Coronary artery (tissue), 2 donors: ENCODE results near the gene C17orf107.

ENCODE experiments used
- DNase-seq: peaks from one replicate; pipeline ENCODE4 v3.0.0-alpha.2; 2017; ENCODE audit warnings: low spot score
- H3K27ac ChIP-seq, 2 donors: fragments of 200-600 bp; sonication (generic); one replicate each; pipeline ENCODE4 v1.5.1; 2016 to 2019
- H3K4me3 ChIP-seq: fragments of 200-600 bp; sonication (generic); 2 replicates; pipeline ENCODE4 v1.5.1; 2016; ENCODE audit warnings: mild to moderate bottlenecking, moderate library complexity
- TF ChIP-seq, protein P1 (sequence below): fragments of 200-600 bp; sonication (generic); IDR thresholded peaks from one replicate; pipeline ENCODE4 v1.5.1; 2019; ENCODE audit warnings: antibody characterized with exemption

The C17orf107 gene

DNA sequence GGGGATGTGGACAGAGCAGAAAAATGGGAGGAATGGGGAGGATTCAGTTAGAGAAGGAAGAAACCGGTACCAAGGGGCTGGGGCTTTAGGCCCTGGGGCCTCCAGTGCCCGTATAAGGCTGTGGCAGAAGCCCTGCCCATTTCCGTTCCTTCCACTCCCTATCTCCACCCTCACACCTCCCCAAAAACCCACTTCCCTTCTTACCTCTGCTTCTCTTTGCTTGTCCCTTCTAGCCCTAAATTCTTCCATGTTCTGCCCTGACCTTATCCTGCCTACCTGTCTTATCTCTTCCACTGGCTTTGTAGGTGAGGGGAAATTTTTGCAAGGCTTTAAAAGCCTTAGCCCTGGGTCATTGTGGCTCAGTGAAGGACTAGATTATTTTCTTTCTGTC is 44.8 kb downstream of the C17orf107 start:
- TF ChIP-seq, protein P1, sequence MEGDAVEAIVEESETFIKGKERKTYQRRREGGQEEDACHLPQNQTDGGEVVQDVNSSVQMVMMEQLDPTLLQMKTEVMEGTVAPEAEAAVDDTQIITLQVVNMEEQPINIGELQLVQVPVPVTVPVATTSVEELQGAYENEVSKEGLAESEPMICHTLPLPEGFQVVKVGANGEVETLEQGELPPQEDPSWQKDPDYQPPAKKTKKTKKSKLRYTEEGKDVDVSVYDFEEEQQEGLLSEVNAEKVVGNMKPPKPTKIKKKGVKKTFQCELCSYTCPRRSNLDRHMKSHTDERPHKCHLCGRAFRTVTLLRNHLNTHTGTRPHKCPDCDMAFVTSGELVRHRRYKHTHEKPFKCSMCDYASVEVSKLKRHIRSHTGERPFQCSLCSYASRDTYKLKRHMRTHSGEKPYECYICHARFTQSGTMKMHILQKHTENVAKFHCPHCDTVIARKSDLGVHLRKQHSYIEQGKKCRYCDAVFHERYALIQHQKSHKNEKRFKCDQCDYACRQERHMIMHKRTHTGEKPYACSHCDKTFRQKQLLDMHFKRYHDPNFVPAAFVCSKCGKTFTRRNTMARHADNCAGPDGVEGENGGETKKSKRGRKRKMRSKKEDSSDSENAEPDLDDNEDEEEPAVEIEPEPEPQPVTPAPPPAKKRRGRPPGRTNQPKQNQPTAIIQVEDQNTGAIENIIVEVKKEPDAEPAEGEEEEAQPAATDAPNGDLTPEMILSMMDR = no peak
- H3K4me3 ChIP-seq = peak overlapping the region; percentile 99
- peak overlapping the region; percentile 90 to 99 for H3K27ac ChIP-seq
- no peak for DNase-seq

DNA sequence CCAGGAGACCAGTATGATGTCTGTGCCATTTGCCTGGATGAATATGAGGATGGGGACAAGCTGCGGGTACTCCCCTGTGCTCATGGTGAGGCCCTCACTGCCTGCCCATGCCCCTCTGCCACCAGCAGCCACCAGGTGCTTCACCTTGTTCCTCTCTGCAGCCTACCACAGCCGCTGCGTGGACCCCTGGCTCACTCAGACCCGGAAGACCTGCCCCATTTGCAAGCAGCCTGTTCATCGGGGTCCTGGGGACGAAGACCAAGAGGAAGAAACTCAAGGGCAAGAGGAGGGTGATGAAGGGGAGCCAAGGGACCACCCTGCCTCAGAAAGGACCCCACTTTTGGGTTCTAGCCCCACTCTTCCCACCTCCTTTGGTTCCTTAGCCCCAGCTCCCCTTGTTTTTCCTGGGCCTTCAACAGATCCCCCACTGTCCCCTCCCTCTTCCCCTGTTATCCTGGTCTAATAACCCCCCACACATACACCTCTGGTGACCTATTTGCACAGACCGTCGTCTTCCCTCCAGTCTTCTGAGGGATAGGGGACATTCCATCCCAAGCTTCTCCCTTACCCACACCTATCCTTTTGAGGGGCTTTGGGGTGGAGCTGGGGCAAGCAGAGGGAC is 45.3 kb downstream of the C17orf107 start:
- TF ChIP-seq, protein P1 = no peak
- no peak for DNase-seq
- Histone ChIP-seq H3K4me3 (peak overlapping the region; percentile 99), H3K27ac (peak overlapping the region; percentile 90 to 99)

DNA sequence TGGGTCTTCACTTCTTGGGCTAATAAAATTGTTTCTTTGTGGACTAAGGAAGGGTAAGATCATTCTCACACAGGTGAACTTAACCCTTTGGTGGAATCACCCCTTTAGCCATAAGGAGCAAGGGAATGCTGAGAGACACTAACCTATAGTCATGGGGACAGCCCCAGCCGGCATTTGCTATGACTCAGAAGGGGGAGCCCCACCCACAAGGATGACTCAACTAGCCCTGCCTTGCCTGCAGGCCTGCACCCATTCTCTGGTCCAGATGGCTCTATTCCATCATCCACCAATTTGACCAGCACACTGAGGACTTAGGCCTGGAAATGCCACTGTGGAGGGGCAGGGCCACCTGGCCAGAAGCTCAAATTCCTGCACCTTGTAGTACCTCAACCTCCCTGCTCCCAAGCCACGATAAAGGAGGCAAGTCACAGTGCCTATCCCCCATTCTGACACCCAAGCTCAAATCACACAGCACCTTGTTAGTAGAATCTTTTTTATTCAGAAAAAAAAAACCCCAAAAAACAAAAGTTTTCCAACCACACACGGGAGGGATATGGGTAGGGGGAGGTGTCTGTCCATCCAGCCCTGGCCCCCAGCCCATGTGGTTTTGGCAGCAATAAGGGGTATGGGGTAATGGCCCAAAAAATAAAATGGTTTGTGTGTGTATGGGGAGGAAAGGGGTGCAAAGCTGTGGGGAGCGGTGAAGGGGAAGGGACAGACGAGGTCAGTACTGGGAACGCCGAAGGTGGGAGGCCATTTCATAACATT is 46.0 kb downstream of the C17orf107 start:
- TF ChIP-seq, protein P1 = no peak
- DNase-seq = peak; percentile 86
- H3K4me3 ChIP-seq = peak overlapping the region; percentile 99
- peak overlapping the region; percentile 90 to 99 for H3K27ac ChIP-seq

DNA sequence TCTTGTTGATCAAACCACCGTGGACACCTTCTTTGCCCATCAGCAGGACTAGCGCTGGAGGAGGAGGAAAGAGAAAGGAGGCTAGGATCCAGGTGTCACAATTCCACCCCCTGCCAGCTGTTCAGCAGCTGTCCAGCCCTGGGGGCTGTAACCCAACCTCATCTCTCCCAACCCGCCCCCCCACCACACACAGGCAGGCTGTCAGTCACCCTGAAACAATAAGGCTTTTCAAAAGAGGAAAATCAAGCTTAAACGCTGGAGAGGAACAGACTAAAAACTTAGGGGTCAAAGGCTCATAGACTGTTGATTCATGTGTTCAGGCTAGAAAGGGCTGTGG is 46.6 kb downstream of the C17orf107 start:
- TF ChIP-seq, protein P1 = no peak
- H3K27ac ChIP-seq = peak overlapping the region; percentile 90 to 99
- H3K4me3 ChIP-seq = peak overlapping the region; percentile 99
- DNase-seq = no peak

DNA sequence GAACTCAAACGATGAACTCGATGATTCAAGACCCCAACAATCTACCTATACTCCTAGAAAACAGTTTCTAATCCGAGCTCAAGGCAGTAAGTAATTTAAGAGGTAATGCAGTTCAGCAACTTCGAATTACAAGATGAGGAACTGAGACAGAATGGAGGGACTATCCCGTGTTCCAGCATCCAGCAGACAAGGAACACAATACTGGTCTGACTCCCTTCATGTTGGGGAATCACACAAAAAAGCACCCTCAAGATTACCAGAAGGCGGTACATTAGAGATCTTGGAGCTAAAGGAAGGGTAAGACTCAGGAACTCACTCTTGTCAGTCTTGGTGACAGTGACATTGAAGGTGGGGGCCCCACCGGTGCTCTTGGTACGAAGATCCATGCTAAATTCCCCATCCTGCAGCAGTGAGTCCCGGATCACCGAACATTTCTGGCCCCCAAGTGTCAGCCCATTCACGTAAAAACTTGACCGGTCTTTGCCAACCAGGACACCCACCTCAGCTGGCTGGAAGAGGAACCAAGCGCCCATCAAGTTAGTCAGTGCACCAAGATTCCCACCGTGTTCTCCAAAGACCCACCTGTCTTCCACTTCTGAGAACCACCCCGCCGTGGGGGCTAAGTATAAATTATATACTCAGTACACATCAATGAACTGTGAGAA is 47.1 kb downstream of the C17orf107 start:
- Histone ChIP-seq H3K27ac (peak overlapping the region; percentile 90 to 99), H3K4me3 (peak overlapping the region; percentile 99)
- TF ChIP-seq, protein P1 = no peak
- DNase-seq = no peak

DNA sequence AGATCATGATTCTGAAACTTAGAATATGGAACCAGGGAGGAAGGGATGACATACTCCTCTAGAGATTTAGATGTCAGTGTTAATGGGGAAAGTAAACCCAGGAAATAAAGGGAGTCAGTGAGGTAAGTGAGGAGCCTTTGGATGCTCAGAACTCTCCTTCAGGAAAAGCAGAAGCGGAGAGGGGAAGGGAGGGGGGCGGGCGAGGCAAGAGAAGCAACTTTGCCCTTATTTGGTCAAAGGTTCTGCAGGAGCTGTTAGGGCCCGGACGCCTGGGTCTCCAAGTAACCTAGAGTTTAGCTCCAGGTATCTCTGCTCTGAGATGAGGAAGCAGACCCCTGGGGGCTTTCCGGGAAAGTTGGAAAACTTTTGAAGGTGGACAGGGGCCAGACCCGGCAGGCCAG is 47.7 kb downstream of the C17orf107 start:
- no peak for DNase-seq
- Histone ChIP-seq H3K27ac (peak overlapping the region; percentile 90 to 99), H3K4me3 (peak overlapping the region; percentile 99)
- TF ChIP-seq, protein P1 = no peak
